GM23338 (cell line): ENCODE measurements around the gene EBF4. TPM values are rescaled to one million over a fixed set of nuclear protein-coding genes. Genes with fewer than 3 reads are reported as not detected.

Experiments used
- ATAC-seq: fragments of 200-7000 bp; cut with Tn5 transposase; 3 replicates; pipeline ENCODE4 v1.9.1; 2020
- DNase-seq: peaks from one replicate; pipeline ENCODE4 v3.0.0-alpha.2; 2015; ENCODE audit warnings: low spot score
- H2AFZ ChIP-seq: fragments of 200-600 bp; sonication (generic); 2 replicates; pipeline ENCODE4 v1.8.0; 2016; ENCODE audit warnings: antibody characterized with exemption, mild to moderate bottlenecking, moderate library complexity
- H3F3A ChIP-seq: fragments of 200-600 bp; sonication (generic); replicated peaks from 2 replicates; pipeline ENCODE4 v1.8.0; 2017; ENCODE audit warnings: antibody characterized with exemption, mixed run types, low read depth
- H3K27ac ChIP-seq: fragments of 200-600 bp; sonication (generic); 2 replicates; pipeline ENCODE4 v1.6.1; 2016; ENCODE audit warnings: low read depth
- H3K27me3 ChIP-seq: fragments of 200-600 bp; sonication (generic); 2 replicates; pipeline ENCODE4 v1.8.0; 2016; ENCODE audit warnings: mild to moderate bottlenecking, mixed run types, moderate library complexity; ENCODE audit not compliant: insufficient read depth
- H3K36me3 ChIP-seq: fragments of 200-600 bp; sonication (generic); 2 replicates; pipeline ENCODE4 v1.8.0; 2016; ENCODE audit warnings: mild to moderate bottlenecking; ENCODE audit not compliant: insufficient read depth
- H3K4me1 ChIP-seq: fragments of 200-600 bp; sonication (generic); 2 replicates; pipeline ENCODE4 v1.8.0; 2016; ENCODE audit warnings: mild to moderate bottlenecking, moderate library complexity; ENCODE audit not compliant: insufficient read depth
- H3K4me2 ChIP-seq: fragments of 200-600 bp; sonication (generic); 2 replicates; pipeline ENCODE4 v1.7.1; 2017; ENCODE audit warnings: mixed run types
- H3K4me3 ChIP-seq: fragments of 200-600 bp; sonication (generic); 2 replicates; pipeline ENCODE4 v1.6.1; 2016; ENCODE audit warnings: mixed run types
- H3K79me2 ChIP-seq: fragments of 200-600 bp; sonication (generic); replicated peaks from 2 replicates; pipeline ENCODE4 v1.8.0; 2017; ENCODE audit warnings: mild to moderate bottlenecking; ENCODE audit not compliant: insufficient read depth
- H3K9me2 ChIP-seq: fragments of 200-600 bp; sonication (generic); 2 replicates; pipeline ENCODE4 v1.8.0; 2017; ENCODE audit not compliant: insufficient read depth
- H4K20me1 ChIP-seq: fragments of 200-600 bp; sonication (generic); replicated peaks from 2 replicates; pipeline ENCODE4 v1.8.0; 2017; ENCODE audit warnings: mild to moderate bottlenecking; ENCODE audit not compliant: insufficient read depth
- H3K27ac Mint-ChIP-seq: 2 replicates; pipeline ENCODE4 v1.8.0; 2020; ENCODE audit warnings: inconsistent platforms, mild to moderate bottlenecking, moderate library complexity, mixed read lengths
- H3K27me3 Mint-ChIP-seq: 3 replicates; pipeline ENCODE4 v1.8.0; 2022; ENCODE audit warnings: low read depth, mild to moderate bottlenecking, moderate library complexity, mixed read lengths, inconsistent platforms; ENCODE audit not compliant: insufficient read depth, poor library complexity
- H3K36me3 Mint-ChIP-seq: 3 replicates; pipeline ENCODE4 v1.8.0; 2021; ENCODE audit warnings: low read depth, mild to moderate bottlenecking, inconsistent platforms, moderate library complexity, mixed read lengths
- H3K4me1 Mint-ChIP-seq: 3 replicates; pipeline ENCODE4 v1.8.0; 2020; ENCODE audit warnings: mild to moderate bottlenecking, inconsistent platforms, mixed read lengths
- H3K4me3 Mint-ChIP-seq: 3 replicates; pipeline ENCODE4 v1.8.0; 2021; ENCODE audit warnings: moderate library complexity, mild to moderate bottlenecking, inconsistent platforms, mixed read lengths
- H3K9me3 Mint-ChIP-seq: 3 replicates; pipeline ENCODE4 v1.8.0; 2020; ENCODE audit warnings: moderate library complexity, mild to moderate bottlenecking, inconsistent platforms, mixed read lengths
- EZH2 ChIP-seq: fragments of 200-600 bp; sonication (generic); IDR thresholded peaks from one replicate; pipeline ENCODE4 v1.8.0; 2017; ENCODE audit warnings: antibody characterized with exemption, mild to moderate bottlenecking, low read depth; ENCODE audit not compliant: unreplicated experiment
- EZH2phosphoT487 ChIP-seq: fragments of 200-600 bp; sonication (generic); IDR thresholded peaks from one replicate; pipeline ENCODE4 v1.8.1; 2018; ENCODE audit warnings: antibody characterized with exemption; ENCODE audit not compliant: unreplicated experiment
- NANOG ChIP-seq: IDR thresholded peaks from 2 replicates; pipeline ENCODE4 v1.6.1; 2016; ENCODE audit warnings: antibody characterized with exemption, borderline replicate concordance
- POLR2AphosphoS5 ChIP-seq: IDR thresholded peaks from 2 replicates; pipeline ENCODE4 v1.6.1; 2016; ENCODE audit warnings: antibody characterized with exemption, low read depth
- ZNF114 ChIP-seq: fragments of 250-450 bp; sonication (Bioruptor Pico); IDR thresholded peaks from 2 replicates; pipeline ENCODE4 v1.5.0; 2020; ENCODE audit warnings: mild to moderate bottlenecking, moderate library complexity
- ZNF331 ChIP-seq: fragments of 250-450 bp; sonication (Bioruptor Pico); IDR thresholded peaks from 2 replicates; pipeline ENCODE4 v1.5.0; 2020; ENCODE audit warnings: low read depth, mild to moderate bottlenecking, moderate library complexity
- polyA plus RNA-seq: library from polyadenylated mRNA; unstranded; fragments of >200 nt; fragmentation: Nextera tagmentation; extraction: Ambion mirVana; gene quantifications from 2 replicates; pipeline ENCODE4 v1.2.1, GENCODE V29; 2016
- total RNA-seq: library from RNA; depleted of rRNA; stranded (reverse); fragments of >200 nt; shearing (Covaris generic); gene quantifications from 2 replicates; pipeline ENCODE4 v1.2.3, GENCODE V29; 2014
- TF ChIP-seq, protein P1 (sequence below), 2 experiments: fragments of 200-600 bp in 1 of 2; sonication (generic) in 1 of 2; conservative IDR thresholded peaks; 2 replicates each; pipeline versions ENCODE4 v1.5.1 to v1.6.1; 2016 to 2017; ENCODE audit warnings: antibody characterized with exemption in 2 of 2, low read depth in 2 of 2, mild to moderate bottlenecking in 2 of 2, moderate library complexity in 1 of 2
- TF ChIP-seq, protein P2 (sequence below): fragments of 250-450 bp; sonication (Bioruptor Pico); IDR thresholded peaks from 2 replicates; pipeline ENCODE4 v1.5.0; 2020; ENCODE audit warnings: mild to moderate bottlenecking, moderate library complexity
- TF ChIP-seq, protein P3 (sequence below): IDR thresholded peaks from 2 replicates; pipeline ENCODE4 v1.6.1; 2016; ENCODE audit warnings: antibody characterized with exemption
- TF ChIP-seq, protein P4 (sequence below): IDR thresholded peaks from one replicate; pipeline ENCODE4 v1.6.1; 2018; ENCODE audit warnings: antibody characterized with exemption; ENCODE audit not compliant: unreplicated experiment

EBF4 gene
- total and polyA plus RNA-seq, 2 experiments from 2014 or later = 0.66 to 1.6 TPM

DNA sequence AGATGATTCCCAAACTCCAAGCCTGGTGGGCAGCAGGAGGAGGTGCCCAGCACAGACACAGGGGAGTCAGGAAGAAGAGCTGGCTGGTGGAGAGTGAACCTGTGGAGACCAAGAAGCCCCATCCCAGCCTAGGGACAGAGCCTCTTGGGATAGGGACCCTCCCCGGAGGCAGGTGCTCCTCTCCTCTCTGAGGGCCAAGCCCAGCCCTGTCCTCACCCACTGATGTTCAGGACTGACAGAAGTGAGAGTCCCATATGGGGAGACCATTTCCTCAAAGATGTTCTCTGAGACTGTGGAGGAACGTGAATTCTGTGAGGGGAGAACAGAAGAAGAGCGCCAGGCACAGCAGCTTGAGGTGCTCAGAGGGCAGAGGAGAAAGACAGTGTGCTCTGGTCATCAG, 2.4 kb upstream of the EBF4 start (continued):
- TF ChIP-seq, protein P1, sequence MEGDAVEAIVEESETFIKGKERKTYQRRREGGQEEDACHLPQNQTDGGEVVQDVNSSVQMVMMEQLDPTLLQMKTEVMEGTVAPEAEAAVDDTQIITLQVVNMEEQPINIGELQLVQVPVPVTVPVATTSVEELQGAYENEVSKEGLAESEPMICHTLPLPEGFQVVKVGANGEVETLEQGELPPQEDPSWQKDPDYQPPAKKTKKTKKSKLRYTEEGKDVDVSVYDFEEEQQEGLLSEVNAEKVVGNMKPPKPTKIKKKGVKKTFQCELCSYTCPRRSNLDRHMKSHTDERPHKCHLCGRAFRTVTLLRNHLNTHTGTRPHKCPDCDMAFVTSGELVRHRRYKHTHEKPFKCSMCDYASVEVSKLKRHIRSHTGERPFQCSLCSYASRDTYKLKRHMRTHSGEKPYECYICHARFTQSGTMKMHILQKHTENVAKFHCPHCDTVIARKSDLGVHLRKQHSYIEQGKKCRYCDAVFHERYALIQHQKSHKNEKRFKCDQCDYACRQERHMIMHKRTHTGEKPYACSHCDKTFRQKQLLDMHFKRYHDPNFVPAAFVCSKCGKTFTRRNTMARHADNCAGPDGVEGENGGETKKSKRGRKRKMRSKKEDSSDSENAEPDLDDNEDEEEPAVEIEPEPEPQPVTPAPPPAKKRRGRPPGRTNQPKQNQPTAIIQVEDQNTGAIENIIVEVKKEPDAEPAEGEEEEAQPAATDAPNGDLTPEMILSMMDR (conservative IDR thresholded peaks at IDR 0.05; ENCODE audit: low read depth in 2 of 2) = no peak
- no peak for TF ChIP-seq ZNF331

DNA sequence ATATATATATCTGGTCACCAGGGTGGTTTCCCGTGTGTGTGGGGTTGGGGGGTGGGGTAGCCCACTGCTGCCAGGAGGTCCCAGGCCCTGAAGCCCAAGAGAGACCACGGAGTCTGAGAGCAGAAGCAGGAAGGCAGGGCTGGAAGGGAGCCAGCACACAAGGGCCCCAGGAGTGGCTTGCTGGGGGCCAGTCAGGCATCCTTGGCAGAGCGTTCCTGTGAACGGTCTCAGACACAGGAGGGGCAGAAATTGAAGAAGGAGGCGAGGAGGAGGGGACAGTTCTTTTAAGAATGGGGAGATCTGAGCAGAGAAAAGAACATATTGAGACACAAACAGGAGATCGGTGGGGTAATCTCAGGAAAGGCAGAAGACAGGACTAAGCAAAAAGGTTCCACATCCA, 1.9 kb upstream of the EBF4 start:
- no peaks in the 10 kb centered on the region for H3K79me2 ChIP-seq
- no peak overlapping the region for H3K4me2 ChIP-seq
- H3K4me3 ChIP-seq = no peak overlapping the region
- peaks cover 7% of the 10 kb centered on the region; the same call in 1 of the 3 replicates for H3K36me3 Mint-ChIP-seq
- H3K27me3 ChIP-seq = peaks cover 87% of the 10 kb centered on the region
- H4K20me1 ChIP-seq = peaks cover 11% of the 10 kb centered on the region; the same call in 1 of the 2 replicates
- DNase-seq (no peak), ATAC-seq (no peak)
- peak overlapping the region; percentile 83; the same call in 1 of the 3 replicates for H3K4me3 Mint-ChIP-seq
- H3K36me3 ChIP-seq = no peaks in the 10 kb centered on the region
- peaks cover 73% of the 10 kb centered on the region for H3K27me3 Mint-ChIP-seq
- peaks cover 7% of the 10 kb centered on the region; the same call in 1 of the 2 replicates for H3F3A ChIP-seq
- no peaks in the 10 kb centered on the region for H3K9me2 ChIP-seq
- peaks cover 30% of the 10 kb centered on the region for H3K4me1 Mint-ChIP-seq
- H2AFZ ChIP-seq = no peak overlapping the region
- peaks cover 9% of the 10 kb centered on the region; the same call in 2 of the 3 replicates for H3K9me3 Mint-ChIP-seq
- no peak overlapping the region for H3K27ac Mint-ChIP-seq
- H3K27ac ChIP-seq = no peak overlapping the region
- H3K4me1 ChIP-seq = peaks cover 21% of the 10 kb centered on the region; the same call in 1 of the 2 replicates
- TF ChIP-seq EZH2 (no peak), NANOG (no peak), POLR2AphosphoS5 (no peak), ZNF331 (no peak), EZH2phosphoT487 (no peak), ZNF114 (CRISPR knock-in tag) (no peak)
- TF ChIP-seq, protein P1 (conservative IDR thresholded peaks at IDR 0.05; ENCODE audit: low read depth in 2 of 2) = no peak
- TF ChIP-seq, protein P2, sequence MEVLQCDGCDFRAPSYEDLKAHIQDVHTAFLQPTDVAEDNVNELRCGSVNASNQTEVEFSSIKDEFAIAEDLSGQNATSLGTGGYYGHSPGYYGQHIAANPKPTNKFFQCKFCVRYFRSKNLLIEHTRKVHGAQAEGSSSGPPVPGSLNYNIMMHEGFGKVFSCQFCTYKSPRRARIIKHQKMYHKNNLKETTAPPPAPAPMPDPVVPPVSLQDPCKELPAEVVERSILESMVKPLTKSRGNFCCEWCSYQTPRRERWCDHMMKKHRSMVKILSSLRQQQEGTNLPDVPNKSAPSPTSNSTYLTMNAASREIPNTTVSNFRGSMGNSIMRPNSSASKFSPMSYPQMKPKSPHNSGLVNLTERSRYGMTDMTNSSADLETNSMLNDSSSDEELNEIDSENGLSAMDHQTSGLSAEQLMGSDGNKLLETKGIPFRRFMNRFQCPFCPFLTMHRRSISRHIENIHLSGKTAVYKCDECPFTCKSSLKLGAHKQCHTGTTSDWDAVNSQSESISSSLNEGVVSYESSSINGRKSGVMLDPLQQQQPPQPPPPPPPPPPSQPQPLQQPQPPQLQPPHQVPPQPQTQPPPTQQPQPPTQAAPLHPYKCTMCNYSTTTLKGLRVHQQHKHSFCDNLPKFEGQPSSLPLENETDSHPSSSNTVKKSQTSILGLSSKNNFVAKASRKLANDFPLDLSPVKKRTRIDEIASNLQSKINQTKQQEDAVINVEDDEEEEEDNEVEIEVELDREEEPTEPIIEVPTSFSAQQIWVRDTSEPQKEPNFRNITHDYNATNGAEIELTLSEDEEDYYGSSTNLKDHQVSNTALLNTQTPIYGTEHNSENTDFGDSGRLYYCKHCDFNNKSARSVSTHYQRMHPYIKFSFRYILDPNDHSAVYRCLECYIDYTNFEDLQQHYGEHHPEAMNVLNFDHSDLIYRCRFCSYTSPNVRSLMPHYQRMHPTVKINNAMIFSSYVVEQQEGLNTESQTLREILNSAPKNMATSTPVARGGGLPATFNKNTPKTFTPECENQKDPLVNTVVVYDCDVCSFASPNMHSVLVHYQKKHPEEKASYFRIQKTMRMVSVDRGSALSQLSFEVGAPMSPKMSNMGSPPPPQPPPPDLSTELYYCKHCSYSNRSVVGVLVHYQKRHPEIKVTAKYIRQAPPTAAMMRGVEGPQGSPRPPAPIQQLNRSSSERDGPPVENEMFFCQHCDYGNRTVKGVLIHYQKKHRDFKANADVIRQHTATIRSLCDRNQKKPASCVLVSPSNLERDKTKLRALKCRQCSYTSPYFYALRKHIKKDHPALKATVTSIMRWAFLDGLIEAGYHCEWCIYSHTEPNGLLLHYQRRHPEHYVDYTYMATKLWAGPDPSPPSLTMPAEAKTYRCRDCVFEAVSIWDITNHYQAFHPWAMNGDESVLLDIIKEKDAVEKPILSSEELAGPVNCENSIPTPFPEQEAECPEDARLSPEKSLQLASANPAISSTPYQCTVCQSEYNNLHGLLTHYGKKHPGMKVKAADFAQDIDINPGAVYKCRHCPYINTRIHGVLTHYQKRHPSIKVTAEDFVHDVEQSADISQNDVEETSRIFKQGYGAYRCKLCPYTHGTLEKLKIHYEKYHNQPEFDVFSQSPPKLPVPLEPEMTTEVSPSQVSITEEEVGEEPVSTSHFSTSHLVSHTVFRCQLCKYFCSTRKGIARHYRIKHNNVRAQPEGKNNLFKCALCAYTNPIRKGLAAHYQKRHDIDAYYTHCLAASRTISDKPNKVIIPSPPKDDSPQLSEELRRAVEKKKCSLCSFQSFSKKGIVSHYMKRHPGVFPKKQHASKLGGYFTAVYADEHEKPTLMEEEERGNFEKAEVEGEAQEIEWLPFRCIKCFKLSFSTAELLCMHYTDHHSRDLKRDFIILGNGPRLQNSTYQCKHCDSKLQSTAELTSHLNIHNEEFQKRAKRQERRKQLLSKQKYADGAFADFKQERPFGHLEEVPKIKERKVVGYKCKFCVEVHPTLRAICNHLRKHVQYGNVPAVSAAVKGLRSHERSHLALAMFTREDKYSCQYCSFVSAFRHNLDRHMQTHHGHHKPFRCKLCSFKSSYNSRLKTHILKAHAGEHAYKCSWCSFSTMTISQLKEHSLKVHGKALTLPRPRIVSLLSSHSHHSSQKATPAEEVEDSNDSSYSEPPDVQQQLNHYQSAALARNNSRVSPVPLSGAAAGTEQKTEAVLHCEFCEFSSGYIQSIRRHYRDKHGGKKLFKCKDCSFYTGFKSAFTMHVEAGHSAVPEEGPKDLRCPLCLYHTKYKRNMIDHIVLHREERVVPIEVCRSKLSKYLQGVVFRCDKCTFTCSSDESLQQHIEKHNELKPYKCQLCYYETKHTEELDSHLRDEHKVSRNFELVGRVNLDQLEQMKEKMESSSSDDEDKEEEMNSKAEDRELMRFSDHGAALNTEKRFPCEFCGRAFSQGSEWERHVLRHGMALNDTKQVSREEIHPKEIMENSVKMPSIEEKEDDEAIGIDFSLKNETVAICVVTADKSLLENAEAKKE (CRISPR knock-in tag) = no peak
- TF ChIP-seq, protein P3, sequence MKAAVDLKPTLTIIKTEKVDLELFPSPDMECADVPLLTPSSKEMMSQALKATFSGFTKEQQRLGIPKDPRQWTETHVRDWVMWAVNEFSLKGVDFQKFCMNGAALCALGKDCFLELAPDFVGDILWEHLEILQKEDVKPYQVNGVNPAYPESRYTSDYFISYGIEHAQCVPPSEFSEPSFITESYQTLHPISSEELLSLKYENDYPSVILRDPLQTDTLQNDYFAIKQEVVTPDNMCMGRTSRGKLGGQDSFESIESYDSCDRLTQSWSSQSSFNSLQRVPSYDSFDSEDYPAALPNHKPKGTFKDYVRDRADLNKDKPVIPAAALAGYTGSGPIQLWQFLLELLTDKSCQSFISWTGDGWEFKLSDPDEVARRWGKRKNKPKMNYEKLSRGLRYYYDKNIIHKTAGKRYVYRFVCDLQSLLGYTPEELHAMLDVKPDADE = no peak
- TF ChIP-seq, protein P4, sequence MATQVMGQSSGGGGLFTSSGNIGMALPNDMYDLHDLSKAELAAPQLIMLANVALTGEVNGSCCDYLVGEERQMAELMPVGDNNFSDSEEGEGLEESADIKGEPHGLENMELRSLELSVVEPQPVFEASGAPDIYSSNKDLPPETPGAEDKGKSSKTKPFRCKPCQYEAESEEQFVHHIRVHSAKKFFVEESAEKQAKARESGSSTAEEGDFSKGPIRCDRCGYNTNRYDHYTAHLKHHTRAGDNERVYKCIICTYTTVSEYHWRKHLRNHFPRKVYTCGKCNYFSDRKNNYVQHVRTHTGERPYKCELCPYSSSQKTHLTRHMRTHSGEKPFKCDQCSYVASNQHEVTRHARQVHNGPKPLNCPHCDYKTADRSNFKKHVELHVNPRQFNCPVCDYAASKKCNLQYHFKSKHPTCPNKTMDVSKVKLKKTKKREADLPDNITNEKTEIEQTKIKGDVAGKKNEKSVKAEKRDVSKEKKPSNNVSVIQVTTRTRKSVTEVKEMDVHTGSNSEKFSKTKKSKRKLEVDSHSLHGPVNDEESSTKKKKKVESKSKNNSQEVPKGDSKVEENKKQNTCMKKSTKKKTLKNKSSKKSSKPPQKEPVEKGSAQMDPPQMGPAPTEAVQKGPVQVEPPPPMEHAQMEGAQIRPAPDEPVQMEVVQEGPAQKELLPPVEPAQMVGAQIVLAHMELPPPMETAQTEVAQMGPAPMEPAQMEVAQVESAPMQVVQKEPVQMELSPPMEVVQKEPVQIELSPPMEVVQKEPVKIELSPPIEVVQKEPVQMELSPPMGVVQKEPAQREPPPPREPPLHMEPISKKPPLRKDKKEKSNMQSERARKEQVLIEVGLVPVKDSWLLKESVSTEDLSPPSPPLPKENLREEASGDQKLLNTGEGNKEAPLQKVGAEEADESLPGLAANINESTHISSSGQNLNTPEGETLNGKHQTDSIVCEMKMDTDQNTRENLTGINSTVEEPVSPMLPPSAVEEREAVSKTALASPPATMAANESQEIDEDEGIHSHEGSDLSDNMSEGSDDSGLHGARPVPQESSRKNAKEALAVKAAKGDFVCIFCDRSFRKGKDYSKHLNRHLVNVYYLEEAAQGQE = no peak
